Natural killer cell (primary cell): ENCODE results near the gene MGMT. TPM values are rescaled to one million over a fixed set of nuclear protein-coding genes. Genes with fewer than 3 reads are reported as not detected.

ENCODE experiments used
- ATAC-seq, 3 donors: fragments of 150-1000 bp in 2 of 3; fragments of 200-7000 bp in 1 of 3; cut with Tn5 transposase; 1 replicate in 1 of 3; 2 replicates in 2 of 3; pipeline ENCODE4 v1.10.0; 2021; ENCODE audit warnings: mild to moderate bottlenecking in 2 of 3, moderate library complexity in 2 of 3
- DNase-seq, 2 donors: peaks; one replicate each; pipeline versions ENCODE4 v3.0.0 to v3.0.0-alpha.2; 2013 to 2021; ENCODE audit warnings: mixed read lengths in 1 of 2
- H3K27ac ChIP-seq: one replicate; pipeline ENCODE4 v1.5.1; 2013; ENCODE audit warnings: mild to moderate bottlenecking, low read length
- H3K27me3 ChIP-seq: one replicate; pipeline ENCODE4 v1.6.1; 2013; ENCODE audit warnings: low read length; ENCODE audit not compliant: control insufficient read depth, insufficient read depth
- H3K36me3 ChIP-seq: one replicate; pipeline ENCODE4 v1.6.1; 2013; ENCODE audit warnings: low read length; ENCODE audit not compliant: control insufficient read depth, insufficient read depth
- H3K4me1 ChIP-seq: one replicate; pipeline ENCODE4 v1.6.1; 2013; ENCODE audit warnings: low read length; ENCODE audit not compliant: control insufficient read depth, insufficient read depth
- H3K4me3 ChIP-seq: one replicate; pipeline ENCODE4 v1.5.1; 2013; ENCODE audit warnings: low read length
- H3K9me3 ChIP-seq: one replicate; pipeline ENCODE4 v1.6.1; 2013; ENCODE audit warnings: low read length; ENCODE audit not compliant: control insufficient read depth, insufficient read depth
- H3K27ac Mint-ChIP-seq, 2 donors: one replicate each; pipeline ENCODE4 v1.8.0; 2022; ENCODE audit warnings: mild to moderate bottlenecking in 2 of 2, mixed read lengths in 2 of 2, moderate library complexity in 1 of 2
- H3K27me3 Mint-ChIP-seq, 2 donors: one replicate each; pipeline ENCODE4 v1.8.0; 2022; ENCODE audit warnings: low read depth in 2 of 2, mixed read lengths in 2 of 2
- H3K36me3 Mint-ChIP-seq: one replicate; pipeline ENCODE4 v1.8.0; 2022; ENCODE audit warnings: mixed read lengths
- H3K4me1 Mint-ChIP-seq, 2 donors: one replicate each; pipeline ENCODE4 v1.8.0; 2022; ENCODE audit warnings: mixed read lengths in 2 of 2
- H3K4me3 Mint-ChIP-seq: one replicate; pipeline ENCODE4 v1.8.0; 2022; ENCODE audit warnings: mild to moderate bottlenecking, moderate library complexity, mixed read lengths
- H3K9me3 Mint-ChIP-seq, 2 donors: one replicate each; pipeline ENCODE4 v1.8.0; 2022; ENCODE audit warnings: mixed read lengths in 2 of 2
- CTCF ChIP-seq: fragments of 200-600 bp; IDR thresholded peaks from one replicate; pipeline ENCODE4 v1.8.0; 2022; ENCODE audit warnings: antibody characterized with exemption
- WGBS: methylation state at CpG from one replicate; pipeline ENCODE4 v1.1.7; 2013; ENCODE audit warnings: missing lambda C conversion rate; ENCODE audit not compliant: insufficient coverage; 5-methylcytosine and 5-hydroxymethylcytosine counted together
- intact Hi-C: fragments of 100-400 bp; cut with micrococcal nuclease; formaldehyde crosslinking; loops from one replicate; pipeline ENCODE4 v1.14.2; 2022
- total RNA-seq, 4 donors: library from RNA; stranded (reverse); fragments of 120-200 nt in 1 of 4; gene quantifications; one replicate each; pipeline versions ENCODE4 v1.2.3 to v1.2.4, GENCODE V29; 2013 to 2022

The MGMT gene
- total RNA-seq, 3 donors from 2014 or later (not counting 1 experiment from before 2014, with no cell fraction given), result 16.5 to 19.7 (median 18.8) TPM

DNA sequence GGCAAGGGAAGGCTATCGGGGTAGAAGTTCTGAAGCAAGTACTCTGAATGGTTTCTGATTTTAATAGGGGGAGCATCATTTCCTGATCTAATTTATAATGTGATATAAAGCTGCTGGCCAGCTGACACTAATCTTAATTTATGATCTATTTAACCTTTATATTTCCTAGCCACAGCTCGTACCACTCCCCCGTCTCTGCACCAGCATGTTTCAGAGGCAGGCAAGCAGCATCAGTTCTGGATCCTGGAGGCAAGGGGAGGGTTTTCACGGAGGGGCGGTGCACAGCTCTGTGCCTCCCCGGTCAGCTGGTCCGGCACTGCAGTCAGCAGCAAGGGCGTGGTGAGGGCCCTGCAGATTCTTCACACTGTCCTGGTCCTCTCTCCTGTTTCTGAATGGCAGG lies 30.0 kb downstream of the MGMT start:
- intact Hi-C loops, result no loop called here
- Histone ChIP-seq H3K4me3 (no peak overlapping the region), H3K27me3 (no peaks in the 10 kb centered on the region), H3K4me1 (peaks cover 3% of the 10 kb centered on the region), H3K9me3 (peaks cover 11% of the 10 kb centered on the region), H3K36me3 (no peaks in the 10 kb centered on the region), H3K27ac (no peak overlapping the region)
- 96% methylated on average over 7 of the region's 8 CpGs for WGBS
- peaks cover 2% of the 10 kb centered on the region in 2 donors for H3K9me3 Mint-ChIP-seq
- peaks cover 6% of the 10 kb centered on the region for H3K36me3 Mint-ChIP-seq
- no peak overlapping the region for H3K4me3 Mint-ChIP-seq
- H3K27me3 Mint-ChIP-seq, result no peaks in the 10 kb centered on the region
- H3K27ac Mint-ChIP-seq, result no peak overlapping the region
- peaks cover 35% of the 10 kb centered on the region in 2 donors for H3K4me1 Mint-ChIP-seq
- no peak for TF ChIP-seq CTCF
- ATAC-seq (no peak), DNase-seq (no peak)

- 98% methylated on average over 2 of the region's 2 CpGs for WGBS
- H3K4me1 Mint-ChIP-seq, result peaks cover 22 to 30% of the 10 kb centered on the region in 2 donors
- no peak overlapping the region for H3K4me3 ChIP-seq
- TF ChIP-seq CTCF, result no peak
- H3K4me1 ChIP-seq, result no peaks in the 10 kb centered on the region
- no peaks in the 10 kb centered on the region for H3K9me3 Mint-ChIP-seq
- no peaks in the 10 kb centered on the region for H3K36me3 Mint-ChIP-seq
- intact Hi-C loops, result no loop called here
- no peak for DNase-seq
- H3K27ac Mint-ChIP-seq, result no peak overlapping the region
- H3K4me3 Mint-ChIP-seq, result no peak overlapping the region
- no peaks in the 10 kb centered on the region for H3K27me3 Mint-ChIP-seq
- H3K27me3 ChIP-seq, result no peaks in the 10 kb centered on the region
- ATAC-seq, result no peak
- H3K36me3 ChIP-seq, result no peaks in the 10 kb centered on the region
- no peaks in the 10 kb centered on the region for H3K9me3 ChIP-seq
- H3K27ac ChIP-seq, result no peak overlapping the region
These were observed 31.6 kb downstream of the MGMT start for GRCh38 chr10:129498680-129499079.

DNA sequence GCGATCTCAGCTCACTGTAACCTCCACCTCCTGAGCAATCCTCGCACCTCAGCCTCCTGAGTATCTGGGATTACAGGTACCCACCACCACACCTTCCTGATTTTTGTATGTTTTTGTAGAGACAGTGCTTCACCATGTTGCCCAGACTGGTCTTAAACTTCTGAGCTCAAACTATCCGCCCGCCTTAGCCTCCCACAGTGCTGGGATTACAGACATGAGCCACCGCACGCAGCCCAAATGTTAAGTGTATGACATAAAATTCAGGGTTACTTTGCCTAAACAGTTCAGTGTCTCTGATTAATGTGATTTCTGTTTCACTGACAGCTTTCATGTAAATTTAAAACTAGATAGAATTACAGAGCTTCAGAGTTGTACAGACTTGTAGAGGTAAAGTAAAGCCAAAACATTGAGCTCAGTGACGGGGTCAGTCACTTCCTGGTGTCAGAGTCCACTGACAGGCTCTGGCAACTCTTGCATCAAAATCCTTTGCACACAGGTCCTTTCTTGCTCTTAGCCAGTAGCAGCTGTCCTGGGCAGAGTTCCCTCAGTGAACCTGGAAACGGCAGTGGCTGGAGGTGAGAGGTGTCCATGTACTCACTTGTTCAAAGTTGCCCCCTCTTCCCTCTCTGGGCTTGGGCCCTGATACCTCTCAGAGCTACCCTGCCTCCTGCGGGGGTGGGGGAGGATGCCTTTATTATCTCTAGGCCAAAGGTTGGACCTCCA lies 33.7 kb downstream of the MGMT start:
- ATAC-seq (no peak), DNase-seq (no peak)
- Mint-ChIP-seq H3K27ac (no peak overlapping the region), H3K27me3 (no peaks in the 10 kb centered on the region), H3K36me3 (no peaks in the 10 kb centered on the region), H3K9me3 (no peaks in the 10 kb centered on the region), H3K4me1 (peaks cover 26 to 35% of the 10 kb centered on the region in 2 donors), H3K4me3 (no peak overlapping the region)
- no peaks in the 10 kb centered on the region for H3K36me3 ChIP-seq
- H3K27ac ChIP-seq, result no peak overlapping the region
- no peak overlapping the region for H3K4me3 ChIP-seq
- no peaks in the 10 kb centered on the region for H3K27me3 ChIP-seq
- intact Hi-C loops, result no loop called here
- WGBS, result 97% methylated on average over 7 of the region's 9 CpGs
- TF ChIP-seq CTCF, result no peak
- H3K9me3 ChIP-seq, result no peaks in the 10 kb centered on the region
- H3K4me1 ChIP-seq, result peaks cover 2% of the 10 kb centered on the region
